SK-N-SH (cell line): ENCODE measurements around the gene SH3PXD2A. TPM values are rescaled to one million over a fixed set of nuclear protein-coding genes. Genes with fewer than 3 reads are reported as not detected.

Experiments used
- CTCF ChIA-PET: fragments of 300-600, 350-600 bp; formaldehyde crosslinking; extraction: SDS; loops from one replicate; lab custom pipeline; 2021; lab: Yijun Ruan, JAX
- POLR2A ChIA-PET: fragments of 350-600 bp; sonication (Branson Sonifier 250); formaldehyde crosslinking; extraction: SDS; loops from one replicate; lab custom pipeline; 2020; ENCODE audit warnings: antibody characterized with exemption, inconsistent platforms; lab: Yijun Ruan, JAX
- DNase-seq: peaks from one replicate; pipeline ENCODE4 v3.0.0; 2012
- H2AFZ ChIP-seq: fragments of 200-600 bp; sonication (generic); 2 replicates; pipeline ENCODE4 v1.8.1; 2016; ENCODE audit warnings: antibody characterized with exemption, mild to moderate bottlenecking, low read depth
- H3F3A ChIP-seq: fragments of 200-600 bp; sonication (generic); replicated peaks from 2 replicates; pipeline ENCODE3; 2016; ENCODE audit warnings: antibody characterized with exemption, mild to moderate bottlenecking; ENCODE audit not compliant: insufficient read depth
- H3K27ac ChIP-seq, 2 experiments: fragments of 200-500 bp in 1 of 2; fragments of 200-600 bp in 1 of 2; sonication (Bioruptor generic) in 1 of 2; sonication (generic), shearing (Covaris generic) in 1 of 2; 2 replicates each; pipeline versions ENCODE4 v1.5.1 to v1.6.1; 2014 to 2016; ENCODE audit warnings: low read depth in 2 of 2, inconsistent platforms in 1 of 2, low read length in 1 of 2, mild to moderate bottlenecking in 1 of 2, mixed read lengths in 1 of 2
- H3K27me3 ChIP-seq: fragments of 200-600 bp; sonication (generic), shearing (Covaris generic); 2 replicates; pipeline ENCODE4 v1.6.1; 2016; ENCODE audit warnings: mixed run types; ENCODE audit not compliant: insufficient read depth
- H3K36me3 ChIP-seq, 2 experiments: fragments of 200-500 bp in 1 of 2; fragments of 200-600 bp in 1 of 2; sonication (Bioruptor generic) in 1 of 2; sonication (generic) in 1 of 2; replicated peaks in 1 of 2; 2 replicates each; pipeline versions ENCODE3 to v1.5.1; 2014 to 2016; ENCODE audit warnings: low read length in 1 of 2, mild to moderate bottlenecking in 1 of 2; ENCODE audit not compliant: insufficient read depth in 2 of 2, control insufficient read depth in 1 of 2
- H3K4me1 ChIP-seq, 2 experiments: fragments of 200-500 bp in 1 of 2; fragments of 200-600 bp in 1 of 2; sonication (Bioruptor generic) in 1 of 2; sonication (generic), shearing (Covaris generic) in 1 of 2; 2 replicates each; pipeline versions ENCODE4 v1.5.1 to v1.6.1; 2014 to 2016; ENCODE audit warnings: low read depth in 1 of 2, low read length in 1 of 2, mixed run types in 1 of 2; ENCODE audit not compliant: insufficient read depth in 2 of 2, control insufficient read depth in 1 of 2
- H3K4me2 ChIP-seq: fragments of 200-600 bp; sonication (generic), shearing (Covaris generic); 2 replicates; pipeline ENCODE4 v1.6.1; 2017; ENCODE audit warnings: mixed run types
- H3K4me3 ChIP-seq, 2 experiments: fragments of 200-500 bp in 1 of 2; fragments of 200-600 bp in 1 of 2; sonication (Bioruptor generic) in 1 of 2; sonication (generic), shearing (Covaris generic) in 1 of 2; 2 replicates each; pipeline versions ENCODE4 v1.5.1 to v1.8.1; 2014 to 2016; ENCODE audit warnings: low read depth in 2 of 2, inconsistent platforms in 1 of 2, low read length in 1 of 2, mild to moderate bottlenecking in 1 of 2, mixed read lengths in 1 of 2, moderate library complexity in 1 of 2
- H3K79me2 ChIP-seq: fragments of 200-600 bp; sonication (generic); 2 replicates; pipeline ENCODE4 v1.8.1; 2017; ENCODE audit warnings: mild to moderate bottlenecking; ENCODE audit not compliant: insufficient read depth
- H3K9ac ChIP-seq: fragments of 200-600 bp; sonication (generic); 2 replicates; pipeline ENCODE4 v1.6.1; 2017; ENCODE audit warnings: mixed run types
- H3K9me2 ChIP-seq: fragments of 200-600 bp; sonication (generic); 2 replicates; pipeline ENCODE4 v1.6.1; 2017; ENCODE audit warnings: mixed run types
- H3K9me3 ChIP-seq: fragments of 200-600 bp; sonication (generic); 2 replicates; pipeline ENCODE4 v1.6.1; 2017; ENCODE audit warnings: mixed run types, mild to moderate bottlenecking, moderate library complexity
- H4K20me1 ChIP-seq: fragments of 200-600 bp; sonication (generic); 2 replicates; pipeline ENCODE4 v1.6.1; 2017; ENCODE audit warnings: mild to moderate bottlenecking, mixed run types; ENCODE audit not compliant: insufficient read depth
- CHD2 ChIP-seq: fragments of 150-350 bp; IDR thresholded peaks from 2 replicates; pipeline ENCODE4 v1.6.1; 2018; ENCODE audit warnings: low read length; ENCODE audit not compliant: partially characterized antibody
- EP300 ChIP-seq, 2 experiments: IDR thresholded peaks; 2 replicates each; pipeline versions ENCODE4 v1.4.0 to v1.6.1; 2012; ENCODE audit warnings: borderline replicate concordance in 1 of 2, low read depth in 1 of 2, low read length in 1 of 2
- FOSL2 ChIP-seq: IDR thresholded peaks from 2 replicates; pipeline ENCODE4 v1.4.0; 2012; ENCODE audit warnings: low read depth, mild to moderate bottlenecking, moderate library complexity, borderline replicate concordance
- FOXJ3 ChIP-seq: sonication (generic); formaldehyde crosslinking; IDR thresholded peaks from 2 replicates; pipeline ENCODE4 v1.5.1; 2020; ENCODE audit warnings: mild to moderate bottlenecking, missing genetic modification reagents
- GATA2 ChIP-seq: sonication (generic); formaldehyde crosslinking; IDR thresholded peaks from 2 replicates; pipeline ENCODE4 v1.5.0; 2020; ENCODE audit warnings: mild to moderate bottlenecking, missing genetic modification reagents
- JUND ChIP-seq: IDR thresholded peaks from 2 replicates; pipeline ENCODE4 v1.4.0; 2012
- RAD21 ChIP-seq: IDR thresholded peaks from 2 replicates; pipeline ENCODE4 v1.6.1; 2012; ENCODE audit warnings: mild to moderate bottlenecking, low read length
- WGBS: methylation state at CpG from one replicate; pipeline ENCODE4 v1.1.6; 2017; ENCODE audit warnings: low lambda C conversion rate; 5-methylcytosine and 5-hydroxymethylcytosine counted together
- polyA plus RNA-seq, 3 experiments: library from polyadenylated mRNA; depleted of rRNA; stranded (reverse); fragments of >200 nt; gene quantifications; 2 replicates each; pipeline ENCODE4 v1.2.3, GENCODE V29; 2012
- TF ChIP-seq, protein P1 (sequence below): fragments of 150-350 bp; IDR thresholded peaks from 2 replicates; pipeline ENCODE4 v1.6.1; 2016; ENCODE audit warnings: mild to moderate bottlenecking, low read depth, low read length
- TF ChIP-seq, protein P2 (sequence below): fragments of 200-600 bp; sonication (generic); IDR thresholded peaks from 2 replicates; pipeline ENCODE4 v1.6.1; 2017; ENCODE audit warnings: antibody characterized with exemption, mild to moderate bottlenecking, moderate library complexity
- TF ChIP-seq, protein P3 (sequence below): IDR thresholded peaks from 2 replicates; pipeline ENCODE4 v1.6.1; 2012; ENCODE audit warnings: mild to moderate bottlenecking, low read depth, low read length, moderate library complexity

Gene SH3PXD2A
- polyA plus RNA-seq, 1 of the 3 experiments (the other 2 are of a cell fraction): 2.5 TPM

DNA sequence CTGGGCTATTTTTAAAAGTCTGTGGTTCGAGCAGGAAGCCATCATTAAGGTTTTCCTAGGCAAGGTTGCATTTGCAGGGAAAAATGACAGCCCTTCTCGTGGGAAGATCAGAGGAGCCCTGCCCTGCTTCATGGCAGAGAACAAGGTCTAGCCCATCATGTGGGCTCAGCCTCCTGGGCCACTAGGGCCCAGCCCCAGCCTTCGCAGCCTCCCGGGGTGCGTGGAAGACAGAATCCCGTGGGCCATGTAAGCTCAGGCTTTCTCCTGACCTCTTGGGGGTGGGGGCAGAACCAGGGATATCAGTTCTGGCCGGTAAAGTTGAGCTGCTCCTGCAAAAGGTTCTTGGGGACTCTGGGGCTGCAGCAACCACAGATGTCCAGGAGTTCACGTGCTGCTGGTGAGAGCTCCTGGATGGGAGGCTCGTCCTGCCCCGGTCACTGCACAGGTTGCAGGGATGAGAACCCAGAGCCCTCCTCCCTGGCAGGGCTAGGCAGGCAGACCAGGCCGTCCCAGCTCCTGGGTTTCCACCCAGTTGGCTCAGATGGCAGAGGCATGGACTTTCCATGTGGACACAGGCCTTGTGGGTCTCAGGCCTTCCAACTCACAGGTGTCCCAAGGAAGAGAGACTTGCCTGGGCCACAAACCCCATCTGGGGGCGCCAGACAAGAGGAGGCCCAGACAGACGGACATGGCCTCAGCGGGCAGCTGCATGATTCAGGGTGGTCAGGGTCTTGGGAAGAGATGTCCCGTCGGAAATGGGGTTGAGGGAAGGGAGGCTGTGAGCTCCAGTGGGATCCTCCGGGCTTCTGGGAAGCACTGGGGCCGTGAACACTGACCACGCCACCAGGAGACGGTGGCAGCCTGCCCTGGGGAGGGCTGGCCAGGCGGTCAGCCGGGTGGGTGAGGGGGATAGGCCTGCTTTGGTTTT is 235.7 kb downstream of the SH3PXD2A start:
- Histone ChIP-seq H3K27ac (peak overlapping the region; percentile 50 to 99), H3K9ac (no peak overlapping the region)

More for the DNA sequence above, 235.7 kb downstream of the SH3PXD2A start:
- CTCF ChIA-PET: interaction anchor here (0.7 to 4.4 kb wide), 11 partner anchors 10 to 102 kb away, joined by 3 to 26 read pairs (median 4); no protein-coding TSS in a partner anchor
- Histone ChIP-seq H3K4me3 (no peak overlapping the region), H3K4me2 (no peak overlapping the region; the same call in 1 of the 2 replicates), H3K79me2 (no peaks in the 10 kb centered on the region), H4K20me1 (no peaks in the 10 kb centered on the region), H2AFZ (no peak overlapping the region), H3F3A (no peaks in the 10 kb centered on the region), H3K9me3 (no peaks in the 10 kb centered on the region), H3K36me3 (peaks cover 0 to 2% of the 10 kb centered on the region in 2 experiments), H3K27me3 (no peaks in the 10 kb centered on the region), H3K4me1 (peaks cover 6 to 99% of the 10 kb centered on the region in 2 experiments; a peak in 3 of 4 replicates), H3K9me2 (no peaks in the 10 kb centered on the region)
- DNase-seq: peak; percentile 56
- POLR2A ChIA-PET: interaction anchor here (1.3 kb wide), 1 partner anchor 10 kb away, joined by 6 read pairs; no protein-coding TSS in a partner anchor
- no peak for TF ChIP-seq FOXJ3
- no peak for TF ChIP-seq CHD2
- TF ChIP-seq, protein P1, sequence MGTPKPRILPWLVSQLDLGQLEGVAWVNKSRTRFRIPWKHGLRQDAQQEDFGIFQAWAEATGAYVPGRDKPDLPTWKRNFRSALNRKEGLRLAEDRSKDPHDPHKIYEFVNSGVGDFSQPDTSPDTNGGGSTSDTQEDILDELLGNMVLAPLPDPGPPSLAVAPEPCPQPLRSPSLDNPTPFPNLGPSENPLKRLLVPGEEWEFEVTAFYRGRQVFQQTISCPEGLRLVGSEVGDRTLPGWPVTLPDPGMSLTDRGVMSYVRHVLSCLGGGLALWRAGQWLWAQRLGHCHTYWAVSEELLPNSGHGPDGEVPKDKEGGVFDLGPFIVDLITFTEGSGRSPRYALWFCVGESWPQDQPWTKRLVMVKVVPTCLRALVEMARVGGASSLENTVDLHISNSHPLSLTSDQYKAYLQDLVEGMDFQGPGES: no peak
- TF ChIP-seq, protein P2, sequence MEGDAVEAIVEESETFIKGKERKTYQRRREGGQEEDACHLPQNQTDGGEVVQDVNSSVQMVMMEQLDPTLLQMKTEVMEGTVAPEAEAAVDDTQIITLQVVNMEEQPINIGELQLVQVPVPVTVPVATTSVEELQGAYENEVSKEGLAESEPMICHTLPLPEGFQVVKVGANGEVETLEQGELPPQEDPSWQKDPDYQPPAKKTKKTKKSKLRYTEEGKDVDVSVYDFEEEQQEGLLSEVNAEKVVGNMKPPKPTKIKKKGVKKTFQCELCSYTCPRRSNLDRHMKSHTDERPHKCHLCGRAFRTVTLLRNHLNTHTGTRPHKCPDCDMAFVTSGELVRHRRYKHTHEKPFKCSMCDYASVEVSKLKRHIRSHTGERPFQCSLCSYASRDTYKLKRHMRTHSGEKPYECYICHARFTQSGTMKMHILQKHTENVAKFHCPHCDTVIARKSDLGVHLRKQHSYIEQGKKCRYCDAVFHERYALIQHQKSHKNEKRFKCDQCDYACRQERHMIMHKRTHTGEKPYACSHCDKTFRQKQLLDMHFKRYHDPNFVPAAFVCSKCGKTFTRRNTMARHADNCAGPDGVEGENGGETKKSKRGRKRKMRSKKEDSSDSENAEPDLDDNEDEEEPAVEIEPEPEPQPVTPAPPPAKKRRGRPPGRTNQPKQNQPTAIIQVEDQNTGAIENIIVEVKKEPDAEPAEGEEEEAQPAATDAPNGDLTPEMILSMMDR: no peak
- no peak for TF ChIP-seq GATA2 (CRISPR knock-in tag)
- TF ChIP-seq EP300 (IDR thresholded peaks at IDR 0.05; ENCODE audit: borderline replicate concordance in 1 of 2, low read depth in 1 of 2, low read length in 1 of 2): no peak
- TF ChIP-seq RAD21: no peak
- no peak for TF ChIP-seq JUND
- TF ChIP-seq, protein P3, sequence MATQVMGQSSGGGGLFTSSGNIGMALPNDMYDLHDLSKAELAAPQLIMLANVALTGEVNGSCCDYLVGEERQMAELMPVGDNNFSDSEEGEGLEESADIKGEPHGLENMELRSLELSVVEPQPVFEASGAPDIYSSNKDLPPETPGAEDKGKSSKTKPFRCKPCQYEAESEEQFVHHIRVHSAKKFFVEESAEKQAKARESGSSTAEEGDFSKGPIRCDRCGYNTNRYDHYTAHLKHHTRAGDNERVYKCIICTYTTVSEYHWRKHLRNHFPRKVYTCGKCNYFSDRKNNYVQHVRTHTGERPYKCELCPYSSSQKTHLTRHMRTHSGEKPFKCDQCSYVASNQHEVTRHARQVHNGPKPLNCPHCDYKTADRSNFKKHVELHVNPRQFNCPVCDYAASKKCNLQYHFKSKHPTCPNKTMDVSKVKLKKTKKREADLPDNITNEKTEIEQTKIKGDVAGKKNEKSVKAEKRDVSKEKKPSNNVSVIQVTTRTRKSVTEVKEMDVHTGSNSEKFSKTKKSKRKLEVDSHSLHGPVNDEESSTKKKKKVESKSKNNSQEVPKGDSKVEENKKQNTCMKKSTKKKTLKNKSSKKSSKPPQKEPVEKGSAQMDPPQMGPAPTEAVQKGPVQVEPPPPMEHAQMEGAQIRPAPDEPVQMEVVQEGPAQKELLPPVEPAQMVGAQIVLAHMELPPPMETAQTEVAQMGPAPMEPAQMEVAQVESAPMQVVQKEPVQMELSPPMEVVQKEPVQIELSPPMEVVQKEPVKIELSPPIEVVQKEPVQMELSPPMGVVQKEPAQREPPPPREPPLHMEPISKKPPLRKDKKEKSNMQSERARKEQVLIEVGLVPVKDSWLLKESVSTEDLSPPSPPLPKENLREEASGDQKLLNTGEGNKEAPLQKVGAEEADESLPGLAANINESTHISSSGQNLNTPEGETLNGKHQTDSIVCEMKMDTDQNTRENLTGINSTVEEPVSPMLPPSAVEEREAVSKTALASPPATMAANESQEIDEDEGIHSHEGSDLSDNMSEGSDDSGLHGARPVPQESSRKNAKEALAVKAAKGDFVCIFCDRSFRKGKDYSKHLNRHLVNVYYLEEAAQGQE: no peak
- no peak for TF ChIP-seq FOSL2
- 85% methylated on average over 12 of the region's 22 CpGs for WGBS
